LNCaP clone FGC (cell line): ENCODE results near the gene OR2D2.

ENCODE experiments used
- DNase-seq: peaks from one replicate; pipeline ENCODE4 v3.0.0-alpha.2; 2011; ENCODE audit warnings: low read depth
- H3K4me3 ChIP-seq: 2 replicates; pipeline ENCODE4 v1.5.1; 2011; ENCODE audit warnings: mild to moderate bottlenecking, low read depth, low read length, control low read depth
- TF ChIP-seq, protein P1 (sequence below): IDR thresholded peaks from 2 replicates; pipeline ENCODE4 v1.5.1; 2012; ENCODE audit warnings: mild to moderate bottlenecking; ENCODE audit not compliant: control insufficient read depth, insufficient read depth; ENCODE audit errors: extremely low read depth

Gene OR2D2

DNA sequence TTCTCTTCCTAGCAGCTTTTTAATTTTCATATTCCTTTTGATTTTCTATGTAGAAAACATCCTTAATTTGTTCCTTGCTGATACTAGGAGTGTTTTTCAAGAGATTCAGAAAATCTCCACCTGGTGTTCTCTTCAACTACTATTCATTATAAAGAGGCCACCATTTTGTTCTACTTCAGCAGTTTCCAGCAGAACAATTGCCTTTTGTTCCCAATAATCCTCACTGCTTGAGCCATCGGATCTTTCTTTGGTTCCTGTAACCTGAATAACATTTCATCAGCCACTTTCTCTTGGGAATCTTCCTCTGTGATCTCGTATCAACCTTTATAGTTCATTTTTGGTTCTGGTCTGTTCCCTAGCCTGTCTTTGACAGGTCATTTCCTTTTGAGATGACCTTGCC, 48.6 kb downstream of the OR2D2 start:
- no peak overlapping the region for H3K4me3 ChIP-seq
- DNase-seq, result no peak
- TF ChIP-seq, protein P1, sequence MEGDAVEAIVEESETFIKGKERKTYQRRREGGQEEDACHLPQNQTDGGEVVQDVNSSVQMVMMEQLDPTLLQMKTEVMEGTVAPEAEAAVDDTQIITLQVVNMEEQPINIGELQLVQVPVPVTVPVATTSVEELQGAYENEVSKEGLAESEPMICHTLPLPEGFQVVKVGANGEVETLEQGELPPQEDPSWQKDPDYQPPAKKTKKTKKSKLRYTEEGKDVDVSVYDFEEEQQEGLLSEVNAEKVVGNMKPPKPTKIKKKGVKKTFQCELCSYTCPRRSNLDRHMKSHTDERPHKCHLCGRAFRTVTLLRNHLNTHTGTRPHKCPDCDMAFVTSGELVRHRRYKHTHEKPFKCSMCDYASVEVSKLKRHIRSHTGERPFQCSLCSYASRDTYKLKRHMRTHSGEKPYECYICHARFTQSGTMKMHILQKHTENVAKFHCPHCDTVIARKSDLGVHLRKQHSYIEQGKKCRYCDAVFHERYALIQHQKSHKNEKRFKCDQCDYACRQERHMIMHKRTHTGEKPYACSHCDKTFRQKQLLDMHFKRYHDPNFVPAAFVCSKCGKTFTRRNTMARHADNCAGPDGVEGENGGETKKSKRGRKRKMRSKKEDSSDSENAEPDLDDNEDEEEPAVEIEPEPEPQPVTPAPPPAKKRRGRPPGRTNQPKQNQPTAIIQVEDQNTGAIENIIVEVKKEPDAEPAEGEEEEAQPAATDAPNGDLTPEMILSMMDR, result no peak

DNA sequence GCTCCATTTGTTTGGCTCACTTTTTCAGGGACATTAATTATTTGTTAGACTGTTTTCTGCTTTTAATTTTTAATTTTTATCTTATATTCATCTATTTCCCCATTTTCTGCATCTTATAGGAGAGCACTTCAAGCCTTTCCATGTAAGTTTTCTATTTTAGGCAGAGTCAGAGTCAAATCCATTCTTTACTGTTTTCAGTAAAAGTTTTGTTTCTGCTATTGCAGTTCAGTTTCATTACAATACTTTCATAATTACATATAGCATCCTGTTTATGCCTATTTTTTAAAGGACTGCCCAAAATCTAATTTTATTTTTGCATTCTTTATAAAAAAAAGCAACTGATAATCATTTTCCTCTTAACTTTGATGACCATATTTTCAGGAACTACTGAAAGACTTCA, 50.6 kb downstream of the OR2D2 start:
- no peak for DNase-seq
- H3K4me3 ChIP-seq, result no peak overlapping the region
- TF ChIP-seq, protein P1, result no peak
